ENCODE data around the gene FSIP2. TPM values are rescaled to one million over a fixed set of nuclear protein-coding genes. Genes with fewer than 3 reads are reported as not detected.
A peak's percentile ranks its signal among the peaks of the same experiment; 100 is the strongest.

FSIP2 gene
- total RNA-seq, 1 experiment from 2014 or later = 2.2 TPM

DNA sequence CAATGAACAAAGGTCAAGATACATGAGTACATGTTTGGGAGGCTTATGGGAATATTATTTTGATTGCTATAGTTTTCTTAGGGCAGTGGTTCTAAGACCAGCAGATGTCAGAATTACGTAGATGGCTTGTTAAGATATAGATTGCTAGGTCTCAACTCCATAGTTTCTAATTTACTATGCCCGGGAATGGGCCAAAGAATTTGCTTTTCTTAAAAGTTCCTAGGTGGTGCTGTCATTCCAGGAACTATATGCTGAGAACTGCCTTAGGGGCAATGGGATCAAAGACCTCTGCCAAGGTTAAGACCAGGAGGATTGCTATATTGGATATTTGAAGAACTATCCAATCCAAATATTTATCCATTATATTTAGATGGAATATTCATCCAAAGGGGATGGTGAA lies 141.8 kb downstream of the FSIP2 start:
- no peak overlapping the region for H3K27ac Mint-ChIP-seq
- H3K4me1 Mint-ChIP-seq = no peaks in the 10 kb centered on the region
- no peaks in the 10 kb centered on the region for H3K36me3 Mint-ChIP-seq
- ATAC-seq = peak; percentile 39
- H3K9me3 Mint-ChIP-seq = peaks cover 9% of the 10 kb centered on the region; the same call in 1 of the 2 replicates
- H3K4me3 Mint-ChIP-seq = no peak overlapping the region
- DNase-seq (ENCODE audit: low spot score) = no peak
- no peak for TF ChIP-seq FOXJ3 (CRISPR knock-in tag; IDR thresholded peaks at IDR 0.05; ENCODE audit: borderline replicate concordance)
- TF ChIP-seq, protein P1, sequence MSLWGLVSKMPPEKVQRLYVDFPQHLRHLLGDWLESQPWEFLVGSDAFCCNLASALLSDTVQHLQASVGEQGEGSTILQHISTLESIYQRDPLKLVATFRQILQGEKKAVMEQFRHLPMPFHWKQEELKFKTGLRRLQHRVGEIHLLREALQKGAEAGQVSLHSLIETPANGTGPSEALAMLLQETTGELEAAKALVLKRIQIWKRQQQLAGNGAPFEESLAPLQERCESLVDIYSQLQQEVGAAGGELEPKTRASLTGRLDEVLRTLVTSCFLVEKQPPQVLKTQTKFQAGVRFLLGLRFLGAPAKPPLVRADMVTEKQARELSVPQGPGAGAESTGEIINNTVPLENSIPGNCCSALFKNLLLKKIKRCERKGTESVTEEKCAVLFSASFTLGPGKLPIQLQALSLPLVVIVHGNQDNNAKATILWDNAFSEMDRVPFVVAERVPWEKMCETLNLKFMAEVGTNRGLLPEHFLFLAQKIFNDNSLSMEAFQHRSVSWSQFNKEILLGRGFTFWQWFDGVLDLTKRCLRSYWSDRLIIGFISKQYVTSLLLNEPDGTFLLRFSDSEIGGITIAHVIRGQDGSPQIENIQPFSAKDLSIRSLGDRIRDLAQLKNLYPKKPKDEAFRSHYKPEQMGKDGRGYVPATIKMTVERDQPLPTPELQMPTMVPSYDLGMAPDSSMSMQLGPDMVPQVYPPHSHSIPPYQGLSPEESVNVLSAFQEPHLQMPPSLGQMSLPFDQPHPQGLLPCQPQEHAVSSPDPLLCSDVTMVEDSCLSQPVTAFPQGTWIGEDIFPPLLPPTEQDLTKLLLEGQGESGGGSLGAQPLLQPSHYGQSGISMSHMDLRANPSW (CRISPR knock-in tag; conservative IDR thresholded peaks at IDR 0.05; ENCODE audit: low read depth) = no peak
- TF ChIP-seq, protein P2, sequence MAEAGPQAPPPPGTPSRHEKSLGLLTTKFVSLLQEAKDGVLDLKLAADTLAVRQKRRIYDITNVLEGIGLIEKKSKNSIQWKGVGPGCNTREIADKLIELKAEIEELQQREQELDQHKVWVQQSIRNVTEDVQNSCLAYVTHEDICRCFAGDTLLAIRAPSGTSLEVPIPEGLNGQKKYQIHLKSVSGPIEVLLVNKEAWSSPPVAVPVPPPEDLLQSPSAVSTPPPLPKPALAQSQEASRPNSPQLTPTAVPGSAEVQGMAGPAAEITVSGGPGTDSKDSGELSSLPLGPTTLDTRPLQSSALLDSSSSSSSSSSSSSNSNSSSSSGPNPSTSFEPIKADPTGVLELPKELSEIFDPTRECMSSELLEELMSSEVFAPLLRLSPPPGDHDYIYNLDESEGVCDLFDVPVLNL (CRISPR knock-in tag; IDR thresholded peaks at IDR 0.05; ENCODE audit: borderline replicate concordance, low read depth) = no peak
- TF ChIP-seq, protein P3, sequence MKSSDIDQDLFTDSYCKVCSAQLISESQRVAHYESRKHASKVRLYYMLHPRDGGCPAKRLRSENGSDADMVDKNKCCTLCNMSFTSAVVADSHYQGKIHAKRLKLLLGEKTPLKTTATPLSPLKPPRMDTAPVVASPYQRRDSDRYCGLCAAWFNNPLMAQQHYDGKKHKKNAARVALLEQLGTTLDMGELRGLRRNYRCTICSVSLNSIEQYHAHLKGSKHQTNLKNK (CRISPR knock-in tag; IDR thresholded peaks at IDR 0.05) = no peak
- no peak for TF ChIP-seq ZNF121 (CRISPR knock-in tag; IDR thresholded peaks at IDR 0.05)
- TF ChIP-seq, protein P4, sequence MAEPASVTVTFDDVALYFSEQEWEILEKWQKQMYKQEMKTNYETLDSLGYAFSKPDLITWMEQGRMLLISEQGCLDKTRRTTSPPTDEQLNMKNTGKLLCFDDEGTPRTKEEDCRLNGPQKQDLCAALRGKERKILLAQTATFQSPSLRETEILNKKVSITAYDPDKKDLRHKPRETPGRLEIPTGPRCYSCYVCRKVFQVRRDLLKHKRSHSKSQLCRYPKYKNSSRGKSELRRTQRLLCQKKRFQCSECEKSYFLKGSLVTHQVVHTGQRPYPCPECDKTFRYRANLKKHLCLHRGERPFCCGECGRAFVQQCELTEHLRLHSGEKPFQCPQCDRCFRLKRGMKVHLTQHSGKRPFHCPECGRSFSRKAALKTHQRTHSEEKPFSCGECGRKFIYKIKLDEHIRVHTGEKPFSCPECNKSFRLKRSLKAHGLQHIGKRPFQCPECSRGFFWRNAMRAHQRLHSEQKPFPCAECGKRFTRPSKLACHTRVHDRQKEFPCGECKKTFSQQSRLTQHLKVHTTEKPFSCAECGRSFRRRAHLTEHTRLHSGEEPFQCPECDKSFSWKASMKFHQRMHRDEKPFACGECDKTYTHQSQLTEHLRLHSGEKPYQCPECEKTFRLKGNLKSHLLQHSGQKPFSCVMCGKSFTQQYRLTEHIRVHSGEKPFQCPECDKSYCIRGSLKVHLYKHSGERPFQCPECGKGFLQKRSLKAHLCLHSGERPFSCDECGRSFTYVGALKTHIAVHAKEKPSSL (CRISPR knock-in tag; conservative IDR thresholded peaks at IDR 0.05) = no peak
- TF ChIP-seq ZBTB21 (CRISPR knock-in tag; IDR thresholded peaks at IDR 0.05; ENCODE audit: borderline replicate concordance) = no peak
- no peak for TF ChIP-seq NR3C1 (CRISPR knock-in tag; conservative IDR thresholded peaks at IDR 0.05; ENCODE audit: low read depth)
- TF ChIP-seq GABPB1 (CRISPR knock-in tag; IDR thresholded peaks at IDR 0.05) = no peak
- TF ChIP-seq IRF2 (CRISPR knock-in tag; IDR thresholded peaks at IDR 0.05; ENCODE audit: borderline replicate concordance, low read depth) = no peak
- TF ChIP-seq OVOL2 (CRISPR knock-in tag; IDR thresholded peaks at IDR 0.05; ENCODE audit: borderline replicate concordance) = no peak
- no peaks in the 10 kb centered on the region for H3K27me3 Mint-ChIP-seq (ENCODE audit: low read depth)
- CTCF ChIA-PET = no interaction called here
- POLR2A ChIA-PET = no interaction called here
